ENCODE measurements around the gene HDAC10. TPM values are rescaled to one million over a fixed set of nuclear protein-coding genes. Genes with fewer than 3 reads are reported as not detected.
A peak's percentile ranks its signal among the peaks of the same experiment; 100 is the strongest.

HDAC10 gene
- total RNA-seq, 1 donor from 2014 or later = 13.6 TPM

DNA sequence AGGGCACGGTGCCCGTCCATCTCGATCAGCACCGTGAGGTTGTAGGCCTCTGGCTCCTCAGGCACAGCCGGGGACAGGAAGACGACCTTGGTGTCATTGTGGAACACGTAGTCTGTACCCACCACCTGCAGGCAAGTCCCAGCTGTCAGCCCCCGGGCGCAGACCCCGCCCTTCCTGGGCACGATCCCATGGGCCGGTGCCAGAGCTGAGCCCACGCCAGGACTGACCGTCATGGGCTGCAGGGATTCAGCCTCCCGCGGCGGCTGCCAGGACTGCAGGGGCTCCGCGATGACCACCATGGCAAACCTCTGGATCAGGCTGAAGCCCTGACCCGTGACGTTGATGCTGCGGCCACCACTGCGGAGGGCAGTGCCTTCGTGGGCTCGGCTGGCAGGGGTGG lies 30.9 kb upstream of the HDAC10 start:
- Histone ChIP-seq H3K4me3 (no peak overlapping the region), H3K27me3 (ENCODE audit: low read depth) (no peaks in the 10 kb centered on the region), H3K9me3 (replicated peaks) (no peaks in the 10 kb centered on the region), H3K27ac (replicated peaks) (peak overlapping the region; percentile 66), H3K4me1 (peaks cover 16% of the 10 kb centered on the region), H3K36me3 (peaks cover 91% of the 10 kb centered on the region)
- TF ChIP-seq, protein P1, sequence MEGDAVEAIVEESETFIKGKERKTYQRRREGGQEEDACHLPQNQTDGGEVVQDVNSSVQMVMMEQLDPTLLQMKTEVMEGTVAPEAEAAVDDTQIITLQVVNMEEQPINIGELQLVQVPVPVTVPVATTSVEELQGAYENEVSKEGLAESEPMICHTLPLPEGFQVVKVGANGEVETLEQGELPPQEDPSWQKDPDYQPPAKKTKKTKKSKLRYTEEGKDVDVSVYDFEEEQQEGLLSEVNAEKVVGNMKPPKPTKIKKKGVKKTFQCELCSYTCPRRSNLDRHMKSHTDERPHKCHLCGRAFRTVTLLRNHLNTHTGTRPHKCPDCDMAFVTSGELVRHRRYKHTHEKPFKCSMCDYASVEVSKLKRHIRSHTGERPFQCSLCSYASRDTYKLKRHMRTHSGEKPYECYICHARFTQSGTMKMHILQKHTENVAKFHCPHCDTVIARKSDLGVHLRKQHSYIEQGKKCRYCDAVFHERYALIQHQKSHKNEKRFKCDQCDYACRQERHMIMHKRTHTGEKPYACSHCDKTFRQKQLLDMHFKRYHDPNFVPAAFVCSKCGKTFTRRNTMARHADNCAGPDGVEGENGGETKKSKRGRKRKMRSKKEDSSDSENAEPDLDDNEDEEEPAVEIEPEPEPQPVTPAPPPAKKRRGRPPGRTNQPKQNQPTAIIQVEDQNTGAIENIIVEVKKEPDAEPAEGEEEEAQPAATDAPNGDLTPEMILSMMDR (IDR thresholded peaks at IDR 0.05; ENCODE audit: borderline replicate concordance) = peak; percentile 31
- intact Hi-C loops (cut with micrococcal nuclease) = no loop called here
- no peak for DNase-seq

DNA sequence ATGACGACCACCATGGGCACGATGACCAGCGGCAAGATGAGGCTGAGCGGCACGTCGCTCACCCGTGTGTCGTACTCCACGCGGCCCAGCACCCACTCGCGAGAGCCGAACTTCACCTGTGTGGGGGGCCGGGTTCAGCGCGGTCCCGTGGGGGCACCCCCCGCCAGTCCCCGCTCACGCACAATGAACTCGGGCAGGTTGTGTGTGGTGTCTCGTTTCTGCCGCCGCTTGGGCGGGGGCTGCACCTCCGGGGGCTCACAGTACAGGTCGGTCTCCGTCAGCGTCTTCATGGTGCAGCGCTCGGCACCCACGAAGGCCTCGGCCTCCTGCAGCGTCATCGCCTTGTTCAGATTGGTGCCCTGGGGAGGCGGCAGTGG lies 30.3 kb upstream of the HDAC10 start:
- Histone ChIP-seq H3K27me3 (ENCODE audit: low read depth) (no peaks in the 10 kb centered on the region), H3K36me3 (peaks cover 91% of the 10 kb centered on the region), H3K4me3 (no peak overlapping the region), H3K4me1 (peaks cover 16% of the 10 kb centered on the region), H3K9me3 (replicated peaks) (no peaks in the 10 kb centered on the region), H3K27ac (replicated peaks) (peak overlapping the region; percentile 66)
- TF ChIP-seq, protein P1 (IDR thresholded peaks at IDR 0.05; ENCODE audit: borderline replicate concordance) = no peak
- DNase-seq = no peak
- intact Hi-C loops (cut with micrococcal nuclease) = no loop called here

DNA sequence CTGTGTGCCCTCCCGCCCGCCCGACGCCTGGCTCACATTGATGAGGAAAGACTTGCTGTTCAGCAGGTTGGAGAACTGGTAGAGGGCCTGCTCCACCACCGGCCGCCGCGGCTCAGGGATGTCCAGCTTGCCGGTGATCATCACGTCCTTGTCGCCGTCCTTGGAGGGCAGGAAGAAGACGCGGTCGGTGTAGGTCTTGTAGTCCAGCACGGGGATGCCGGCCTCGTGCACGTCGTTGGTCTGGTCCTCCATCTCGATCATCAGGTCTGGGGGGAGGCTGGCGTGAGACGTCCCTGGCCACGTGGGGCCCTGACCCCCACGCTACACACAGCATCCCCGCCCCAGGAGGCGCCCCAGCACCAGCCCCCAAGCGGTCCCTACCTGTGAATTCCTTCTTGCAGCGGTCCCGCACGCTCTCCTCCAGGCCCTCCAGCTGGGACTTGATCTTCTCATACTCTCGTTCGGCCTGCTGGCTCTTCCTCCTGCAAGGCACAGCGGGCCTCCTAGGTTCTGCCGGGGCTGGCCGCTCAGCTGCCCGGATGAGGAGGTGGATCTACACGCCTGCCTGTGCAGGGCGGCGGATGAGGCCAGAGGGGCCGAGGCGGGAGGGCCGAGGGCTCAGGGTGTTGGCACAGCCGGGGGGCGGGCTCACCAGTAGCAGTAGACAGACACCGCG lies 29.8 kb upstream of the HDAC10 start:
- intact Hi-C loops (cut with micrococcal nuclease) = no loop called here
- H3K27ac ChIP-seq (replicated peaks) = peak overlapping the region; percentile 66
- no peak overlapping the region for H3K4me3 ChIP-seq
- TF ChIP-seq, protein P1 (IDR thresholded peaks at IDR 0.05; ENCODE audit: borderline replicate concordance) = no peak
- no peaks in the 10 kb centered on the region for H3K9me3 ChIP-seq (replicated peaks)
- H3K4me1 ChIP-seq = peaks cover 16% of the 10 kb centered on the region
- H3K36me3 ChIP-seq = peaks cover 90% of the 10 kb centered on the region
- no peak for DNase-seq
- no peaks in the 10 kb centered on the region for H3K27me3 ChIP-seq (ENCODE audit: low read depth)

DNA sequence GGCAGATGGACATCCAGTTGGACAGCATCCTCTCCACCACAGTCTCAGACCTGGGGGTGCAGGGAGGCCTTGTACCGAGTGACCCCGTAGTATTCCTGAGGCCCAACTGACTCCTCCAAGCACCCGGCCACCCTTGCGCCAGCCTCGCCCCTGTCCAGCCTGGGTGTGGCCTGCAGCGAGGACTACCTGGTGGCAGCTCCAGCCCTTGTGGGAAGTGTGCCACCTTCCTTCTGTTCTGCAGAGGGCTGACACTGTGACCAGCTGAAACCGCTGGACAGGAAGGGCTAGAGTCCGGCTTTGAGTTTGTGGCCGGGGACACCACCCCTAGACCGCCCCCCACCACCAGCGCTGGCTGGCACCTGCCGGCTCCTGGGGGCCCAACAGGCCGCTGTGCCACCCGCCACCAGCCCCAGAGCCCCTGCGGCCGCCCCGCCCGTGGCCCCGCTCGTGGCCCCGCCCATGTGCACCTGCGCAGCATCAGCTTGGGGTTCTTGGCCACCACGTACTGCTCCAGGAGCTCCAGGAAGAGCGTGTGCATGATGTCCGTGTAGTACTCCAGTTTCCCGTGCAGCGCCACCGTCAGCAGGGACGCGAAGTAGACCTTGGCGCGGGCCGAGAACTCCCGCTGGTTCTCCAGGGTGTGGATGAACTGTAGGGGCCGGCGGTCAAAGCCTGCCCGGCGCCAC lies 29.1 kb upstream of the HDAC10 start:
- no peaks in the 10 kb centered on the region for H3K9me3 ChIP-seq (replicated peaks)
- H3K4me3 ChIP-seq = no peak overlapping the region
- intact Hi-C loops (cut with micrococcal nuclease) = no loop called here
- no peak overlapping the region for H3K27ac ChIP-seq (replicated peaks)
- peaks cover 17% of the 10 kb centered on the region for H3K4me1 ChIP-seq
- TF ChIP-seq, protein P1 (IDR thresholded peaks at IDR 0.05; ENCODE audit: borderline replicate concordance) = no peak
- H3K27me3 ChIP-seq (ENCODE audit: low read depth) = no peaks in the 10 kb centered on the region
- no peak for DNase-seq
- H3K36me3 ChIP-seq = peaks cover 93% of the 10 kb centered on the region

DNA sequence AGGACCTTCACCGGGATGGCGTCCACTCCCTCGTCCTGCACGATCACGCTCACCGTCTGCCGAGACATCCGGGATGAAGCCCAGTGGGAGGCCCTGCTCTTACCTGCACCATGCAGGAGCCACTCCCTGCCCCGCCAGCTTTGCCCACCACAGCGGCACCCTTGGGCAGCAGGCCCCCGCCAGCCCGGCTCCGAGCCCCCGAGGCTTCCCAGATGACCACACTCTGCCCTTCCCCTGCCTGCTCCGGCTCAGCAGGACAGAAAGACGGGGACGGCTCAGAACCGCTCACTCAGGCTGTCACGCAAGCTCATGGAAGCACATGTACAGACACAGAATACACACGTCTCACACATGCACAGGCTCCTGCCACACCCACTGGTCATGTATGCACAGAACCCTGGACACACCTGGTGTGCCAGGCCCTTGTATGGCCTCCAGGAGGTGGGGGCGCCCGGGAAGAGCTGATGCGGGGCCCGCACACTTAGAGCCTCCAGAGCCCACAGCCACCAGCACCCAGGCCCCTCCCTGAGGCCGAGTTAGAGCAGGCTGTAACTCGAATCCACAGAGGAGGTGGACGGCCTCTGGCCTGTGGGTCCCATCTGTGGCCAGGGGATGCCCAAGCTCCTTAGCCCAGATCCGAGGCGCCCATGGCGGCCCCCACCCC lies 28.0 kb upstream of the HDAC10 start:
- Histone ChIP-seq H3K36me3 (peaks cover 90% of the 10 kb centered on the region), H3K4me1 (peaks cover 24% of the 10 kb centered on the region), H3K4me3 (no peak overlapping the region), H3K27me3 (ENCODE audit: low read depth) (no peaks in the 10 kb centered on the region), H3K27ac (replicated peaks) (no peak overlapping the region), H3K9me3 (replicated peaks) (no peaks in the 10 kb centered on the region)
- DNase-seq = no peak
- intact Hi-C loops (cut with micrococcal nuclease) = no loop called here
- TF ChIP-seq, protein P1 (IDR thresholded peaks at IDR 0.05; ENCODE audit: borderline replicate concordance) = no peak
